GM18499 (cell line): Measurements from ENCODE around the gene TIMM50.

Source experiments
- ATAC-seq: cut with Tn5 transposase; IDR thresholded peaks from one replicate; pipeline ENCODE4 v1.9.1; 2021; ENCODE audit warnings: moderate number of reproducible peaks; ENCODE audit not compliant: insufficient read depth, unreplicated experiment

Gene TIMM50

DNA sequence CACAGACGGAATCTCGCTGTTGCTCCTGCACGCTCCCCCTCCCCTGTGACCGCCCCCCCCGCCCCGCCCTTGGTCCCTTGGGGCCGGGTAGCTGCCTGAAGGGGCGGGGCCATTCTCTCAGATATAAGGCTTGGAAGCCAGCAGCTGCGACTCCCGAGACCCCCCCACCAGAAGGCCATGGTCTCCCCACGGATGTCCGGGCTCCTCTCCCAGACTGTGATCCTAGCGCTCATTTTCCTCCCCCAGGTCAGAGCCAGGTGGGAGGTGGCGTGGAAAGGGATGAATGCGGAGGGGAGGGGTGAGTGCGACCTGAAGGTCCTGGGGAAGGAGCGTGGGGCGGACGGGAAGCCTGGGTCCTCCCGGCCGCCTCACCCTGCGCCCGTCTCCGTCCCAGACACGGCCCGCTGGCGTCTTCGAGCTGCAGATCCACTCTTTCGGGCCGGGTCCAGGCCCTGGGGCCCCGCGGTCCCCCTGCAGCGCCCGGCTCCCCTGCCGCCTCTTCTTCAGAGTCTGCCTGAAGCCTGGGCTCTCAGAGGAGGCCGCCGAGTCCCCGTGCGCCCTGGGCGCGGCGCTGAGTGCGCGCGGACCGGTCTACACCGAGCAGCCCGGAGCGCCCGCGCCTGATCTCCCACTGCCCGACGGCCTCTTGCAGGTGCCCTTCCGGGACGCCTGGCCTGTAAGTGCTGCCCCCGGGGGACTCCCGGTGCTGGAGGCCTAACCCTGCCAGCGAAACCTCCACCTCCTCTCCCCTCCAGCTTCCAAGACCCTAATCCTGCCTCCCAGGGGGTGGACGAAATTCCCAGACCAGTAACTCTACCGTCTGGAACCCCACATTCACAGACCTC lies 18.4 kb downstream of the TIMM50 start, which contains the start of gene DLL3:
TSS of gene DLL3 (plus strand) at position 150 of the 845 bp plus-strand sequence. CDS start at position 178, 28 bp downstream.
- no peak for ATAC-seq

- ATAC-seq = no peak
These were observed 19.3 kb downstream of the TIMM50 start for GRCh38 chr19:39499932-39500331.

DNA sequence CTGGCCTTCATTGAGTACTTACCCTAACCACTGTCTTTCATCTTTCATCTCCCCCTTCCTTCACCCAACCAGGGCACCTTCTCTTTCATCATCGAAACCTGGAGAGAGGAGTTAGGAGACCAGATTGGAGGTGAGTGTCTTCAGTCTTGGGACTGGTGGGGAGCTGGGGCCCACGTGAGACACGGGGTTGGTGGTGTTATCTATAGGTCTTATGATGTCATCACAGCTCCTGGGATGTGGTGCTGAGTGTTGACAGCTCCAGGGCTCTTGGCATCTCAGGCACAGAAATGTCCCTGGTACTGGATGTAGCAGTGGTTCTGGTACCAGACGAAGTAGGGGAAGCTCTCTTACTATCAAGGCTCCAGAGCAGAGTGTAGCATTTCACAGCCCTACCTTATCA lies 19.9 kb downstream of the TIMM50 start:
- no peak for ATAC-seq

GRCh38 chr19:39501340-39501739 lies 20.7 kb downstream of the TIMM50 start:
- no peak for ATAC-seq

GRCh38 chr19:39502640-39503417 lies 22.2 kb downstream of the TIMM50 start:
- no peak for ATAC-seq

GRCh38 chr19:39506598-39506943 lies 25.9 kb downstream of the TIMM50 start:
- no peak for ATAC-seq

- ATAC-seq = no peak
These were observed 26.5 kb downstream of the TIMM50 start for GRCh38 chr19:39506944-39507714.

DNA sequence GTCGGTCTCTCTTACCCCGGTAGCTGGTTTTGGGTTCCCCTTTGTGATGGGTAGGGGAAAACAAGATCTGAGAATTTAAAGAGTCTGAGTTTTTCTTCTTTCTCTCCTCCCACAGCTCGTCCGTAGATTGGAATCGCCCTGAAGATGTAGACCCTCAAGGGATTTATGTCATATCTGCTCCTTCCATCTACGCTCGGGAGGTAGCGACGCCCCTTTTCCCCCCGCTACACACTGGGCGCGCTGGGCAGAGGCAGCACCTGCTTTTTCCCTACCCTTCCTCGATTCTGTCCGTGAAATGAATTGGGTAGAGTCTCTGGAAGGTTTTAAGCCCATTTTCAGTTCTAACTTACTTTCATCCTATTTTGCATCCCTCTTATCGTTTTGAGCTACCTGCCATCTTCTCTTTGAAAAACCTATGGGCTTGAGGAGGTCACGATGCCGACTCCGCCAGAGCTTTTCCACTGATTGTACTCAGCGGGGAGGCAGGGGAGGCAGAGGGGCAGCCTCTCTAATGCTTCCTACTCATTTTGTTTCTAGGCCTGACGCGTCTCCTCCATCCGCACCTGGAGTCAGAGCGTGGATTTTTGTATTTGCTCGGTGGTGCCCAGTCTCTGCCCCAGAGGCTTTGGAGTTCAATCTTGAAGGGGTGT lies 27.2 kb downstream of the TIMM50 start:
- ATAC-seq = no peak

- no peak for ATAC-seq
These were observed 28.0 kb downstream of the TIMM50 start for GRCh38 chr19:39508629-39509028.

DNA sequence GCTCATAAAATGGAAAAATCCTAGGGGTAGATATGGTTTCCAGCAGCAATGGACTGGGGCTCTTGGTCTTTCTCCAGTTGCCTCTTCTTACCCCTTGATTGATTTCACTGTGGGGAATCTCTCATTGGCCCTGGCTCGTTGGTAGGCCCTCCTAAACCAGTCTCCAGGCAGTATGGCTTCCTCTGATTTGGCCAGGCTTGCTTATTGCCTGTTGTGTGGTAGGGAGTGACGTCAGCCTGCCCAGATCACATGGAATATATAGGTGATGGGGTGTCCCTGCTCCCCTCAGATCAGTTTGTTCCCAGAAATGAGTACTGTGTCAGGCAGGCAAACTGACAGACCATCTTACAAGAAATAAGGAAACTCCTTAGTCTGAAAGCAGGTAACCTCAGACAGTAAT lies 28.6 kb downstream of the TIMM50 start:
- no peak for ATAC-seq

GRCh38 chr19:39512988-39513387 lies 32.4 kb downstream of the TIMM50 start:
- ATAC-seq = no peak

DNA sequence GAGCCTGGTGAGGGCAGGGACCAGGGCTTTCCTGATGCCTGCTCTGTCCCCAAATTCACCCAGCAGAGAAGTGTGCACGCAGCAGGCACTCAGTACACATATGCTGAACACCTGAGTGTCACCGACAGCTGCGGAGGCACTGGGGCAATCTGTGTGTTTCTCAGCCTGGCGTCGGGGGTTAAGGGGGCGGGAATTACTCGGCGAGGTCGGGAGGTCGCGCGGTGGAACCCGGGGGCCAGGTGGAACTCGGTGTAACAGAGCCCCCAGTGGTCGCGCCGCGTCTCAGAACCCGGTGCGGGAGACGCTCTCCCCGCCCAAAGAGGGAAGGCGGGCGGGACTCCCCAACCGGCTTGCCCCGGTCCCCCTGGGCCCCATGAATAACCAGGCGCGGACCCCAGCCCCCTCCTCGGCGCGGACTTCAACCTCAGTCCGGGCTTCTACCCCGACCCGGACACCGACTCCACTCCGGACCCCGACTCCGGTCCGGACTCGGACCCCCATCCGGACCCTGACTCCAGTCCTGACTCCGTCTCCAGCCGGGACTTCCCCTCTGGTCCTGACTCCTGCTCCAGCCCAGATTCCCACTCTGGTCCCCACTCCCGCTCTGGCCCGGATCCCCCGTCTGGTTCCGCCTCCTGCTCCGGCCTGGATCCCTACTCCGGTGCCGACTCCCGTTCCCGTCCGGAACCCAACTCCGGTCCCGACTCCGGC lies 34.4 kb downstream of the TIMM50 start, which contains the start of gene SELENOV:
TSS of gene SELENOV (plus strand) at position 300 of the 711 bp plus-strand sequence. CDS start at position 374, 74 bp downstream.
- ATAC-seq = no peak

DNA sequence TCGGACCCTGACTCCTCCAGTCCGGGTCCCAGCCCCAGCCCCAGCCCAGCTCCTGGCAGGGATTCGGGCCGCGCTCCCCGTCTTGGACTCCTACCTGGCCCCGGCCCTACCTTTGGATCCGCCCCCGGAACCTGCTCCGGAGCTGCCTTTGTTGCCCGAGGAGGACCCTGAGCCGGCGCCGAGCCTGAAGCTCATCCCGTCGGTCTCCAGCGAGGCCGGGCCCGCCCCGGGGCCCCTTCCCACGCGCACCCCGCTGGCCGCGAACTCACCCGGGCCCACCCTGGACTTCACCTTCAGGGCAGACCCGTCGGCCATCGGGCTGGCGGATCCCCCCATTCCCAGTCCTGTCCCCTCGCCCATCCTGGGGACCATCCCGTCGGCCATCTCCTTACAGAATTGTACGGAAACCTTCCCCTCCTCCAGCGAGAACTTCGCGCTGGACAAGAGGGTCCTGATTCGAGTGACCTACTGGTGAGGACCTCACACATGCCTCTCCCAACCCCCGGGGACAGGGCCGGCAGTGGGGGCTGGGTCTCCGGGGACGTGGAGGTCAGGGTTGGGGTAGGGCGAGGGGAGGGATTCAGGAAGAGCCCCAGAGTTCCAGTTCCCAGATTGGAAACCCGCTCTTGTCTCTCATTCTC lies 35.0 kb downstream of the TIMM50 start:
- no peak for ATAC-seq

DNA sequence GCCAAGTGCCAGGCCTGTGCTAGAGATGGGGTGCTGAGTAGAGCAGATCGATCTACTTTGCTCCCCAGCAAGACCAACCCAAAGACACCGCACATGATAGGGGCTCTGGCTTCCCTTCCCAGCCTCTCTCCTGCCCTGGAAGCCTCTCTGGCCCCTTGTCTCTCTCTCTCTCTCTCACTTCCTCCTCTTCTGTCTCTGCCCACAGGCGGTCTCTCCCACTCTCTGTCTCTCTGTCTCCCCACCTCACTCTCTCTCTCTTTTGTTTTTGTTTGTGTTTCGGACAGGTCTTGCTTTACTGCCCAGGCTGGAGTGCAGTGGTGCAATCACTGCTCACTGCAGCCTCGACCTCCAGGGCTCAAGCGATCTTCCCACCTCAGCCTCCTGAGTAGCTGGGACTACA lies 35.6 kb downstream of the TIMM50 start:
- no peak for ATAC-seq

DNA sequence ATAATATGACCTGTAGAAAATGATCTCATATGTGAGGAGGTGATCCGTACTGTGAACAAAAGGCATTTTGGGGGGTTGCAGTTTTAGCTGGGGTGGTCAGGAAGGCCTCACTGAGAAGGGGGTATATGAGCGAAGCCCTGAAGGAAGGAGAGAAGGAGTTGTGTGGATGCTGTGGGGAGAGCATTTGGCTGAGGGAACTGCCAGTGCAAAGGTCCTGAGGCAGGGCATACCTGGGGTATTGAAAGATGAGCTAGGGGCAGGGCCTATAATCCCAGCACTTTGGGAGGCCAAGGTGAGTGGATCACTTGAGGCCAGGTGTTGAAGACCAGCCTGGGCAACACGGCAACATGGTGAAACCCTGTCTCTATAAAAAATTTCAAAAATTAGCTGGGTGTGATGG lies 36.8 kb downstream of the TIMM50 start:
- no peak for ATAC-seq

- ATAC-seq = no peak
These were observed 37.8 kb downstream of the TIMM50 start for GRCh38 chr19:39518458-39518857.

DNA sequence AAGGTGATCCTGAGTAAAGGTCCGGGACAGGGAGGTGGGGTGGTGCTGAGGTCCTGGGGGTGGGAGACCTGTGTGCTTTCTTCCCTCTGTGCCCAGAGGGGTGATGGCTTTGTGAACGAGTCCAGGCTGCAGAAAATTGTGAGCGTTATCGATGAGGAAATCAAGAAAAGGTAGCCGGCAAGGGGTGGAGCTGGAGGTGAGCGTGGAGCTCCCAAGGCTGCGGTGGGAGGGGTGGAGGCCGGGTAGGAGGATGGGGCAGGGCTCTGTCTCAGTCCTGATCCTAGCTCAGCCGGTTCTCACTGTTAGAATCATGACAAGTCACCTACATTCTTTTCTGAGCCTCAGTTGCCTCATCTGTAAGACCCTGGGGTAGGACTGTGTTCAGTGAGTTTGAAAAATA lies 38.3 kb downstream of the TIMM50 start:
- no peak for ATAC-seq

DNA sequence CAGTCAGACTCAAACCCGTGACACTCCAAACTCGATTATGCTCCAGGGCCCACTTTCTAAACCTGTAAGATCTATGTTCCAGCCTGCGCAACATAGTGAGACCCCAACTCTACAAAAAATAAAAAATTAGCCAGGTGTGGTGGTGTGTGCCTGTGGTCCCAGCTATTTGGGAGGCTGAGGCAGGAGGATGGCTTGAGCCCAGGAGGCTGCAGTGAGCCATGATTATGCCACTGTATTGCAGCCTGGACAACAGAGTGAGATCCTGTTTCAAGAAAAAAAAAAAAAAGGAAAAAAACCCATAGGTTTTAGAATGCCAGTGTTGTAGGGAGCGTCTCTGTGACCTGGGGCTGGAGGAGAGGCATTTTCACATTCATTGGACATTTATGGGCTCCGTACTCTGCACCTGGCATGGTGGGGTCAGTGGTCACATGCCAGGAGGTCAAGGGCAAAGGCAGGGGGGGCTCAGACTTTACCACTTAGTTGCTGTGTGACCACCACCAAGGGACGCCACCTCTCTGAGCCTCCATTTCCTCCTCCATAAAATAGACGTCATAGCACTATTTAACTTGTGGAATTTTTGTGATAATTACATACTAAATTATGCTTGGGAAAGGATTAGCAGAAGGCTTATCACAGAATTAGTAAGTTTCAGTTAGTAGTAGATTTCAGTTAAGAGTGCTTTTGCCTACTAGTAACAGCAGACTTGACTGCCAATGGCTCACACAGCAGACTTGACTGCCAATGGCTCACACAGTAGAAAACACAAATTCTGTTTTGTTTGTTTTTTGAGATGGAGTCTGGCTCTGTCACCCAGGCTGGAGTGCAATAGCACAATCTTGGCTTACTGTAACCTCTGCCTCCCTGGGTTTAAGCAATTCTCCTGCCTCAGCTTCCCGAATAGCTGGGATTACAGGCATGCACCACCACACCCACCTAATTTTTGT lies 40.2 kb downstream of the TIMM50 start:
- ATAC-seq = no peak
